NCI-H524 treated with DMSO at 0.1 percent for 48 hours (cell line): ENCODE measurements around the gene ZSWIM8.
"Not testable (repeated sequence)": the region's sequence is repeated elsewhere in the genome, so short reads cannot be mapped to it uniquely, and the experiment has no call there.

Source experiments
- DNase-seq: peaks from one replicate; lab custom pipeline; 2025; lab: John Stamatoyannopoulos, UW

The ZSWIM8 gene

GRCh38 chr10:73816917-73817729 is 31.7 kb downstream of the ZSWIM8 start:
- DNase-seq, result no peak

GRCh38 chr10:73817826-73818225 is 32.4 kb downstream of the ZSWIM8 start:
- no peak for DNase-seq

DNA sequence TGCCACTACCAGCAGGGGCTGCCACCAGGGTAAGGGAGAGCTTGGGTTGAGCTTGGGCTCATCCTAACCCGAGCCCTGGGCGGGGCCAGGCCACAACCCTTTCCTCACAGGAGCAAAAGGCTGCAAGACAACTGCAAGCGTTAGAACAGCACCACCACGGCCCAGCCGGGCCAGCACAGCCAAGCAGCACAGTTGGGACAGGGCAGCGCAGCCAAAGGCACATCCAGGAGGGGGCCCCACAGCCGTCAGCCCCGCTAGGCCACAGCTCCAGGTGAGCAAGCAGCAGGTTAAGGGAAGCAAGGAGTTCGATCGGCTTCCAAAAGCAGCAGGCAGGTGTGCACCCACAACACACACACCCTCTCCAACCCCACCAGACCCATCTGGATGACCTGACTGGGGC is 33.0 kb downstream of the ZSWIM8 start:
- DNase-seq, result no peak

DNA sequence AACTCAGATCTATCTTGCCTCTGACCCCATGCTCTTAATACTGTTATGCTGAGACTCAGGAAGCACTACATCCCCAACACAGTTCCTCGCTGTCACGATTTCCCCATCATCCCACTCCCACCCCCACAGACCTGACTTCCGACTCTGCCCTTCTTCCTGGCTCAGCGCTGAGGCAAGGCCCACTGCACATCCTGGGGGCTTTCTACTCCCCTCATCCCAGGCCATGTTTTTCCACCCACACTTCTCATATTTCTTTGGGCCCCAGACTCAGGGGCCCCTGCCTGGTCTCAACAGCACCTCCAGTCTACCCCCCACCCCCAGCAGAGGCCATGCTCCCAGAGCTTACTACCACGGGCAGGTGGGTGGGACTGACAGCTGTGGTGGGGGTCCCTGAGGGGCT is 33.7 kb downstream of the ZSWIM8 start:
- no peak for DNase-seq

- DNase-seq, result no peak
Observed at GRCh38 chr10:73819513-73820093, 34.2 kb downstream of the ZSWIM8 start.

DNA sequence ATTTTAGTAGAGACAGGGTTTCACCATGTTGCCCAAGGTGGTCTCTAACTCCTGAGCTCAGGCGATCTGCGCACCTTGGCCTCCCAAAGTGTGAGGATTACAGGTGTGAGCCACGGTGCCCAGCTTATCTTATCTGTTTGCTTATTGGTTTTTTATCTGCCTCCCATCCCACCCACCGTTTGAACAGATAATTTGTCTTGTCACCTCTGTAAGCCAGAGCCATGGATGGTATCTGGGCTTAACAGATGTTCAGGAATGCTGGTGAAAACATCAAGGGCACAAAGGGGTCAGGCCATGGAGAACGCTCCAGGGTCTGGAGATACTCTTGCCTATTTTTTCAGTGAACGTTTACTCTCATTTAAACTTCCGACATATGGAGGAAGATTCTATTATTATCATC is 38.0 kb downstream of the ZSWIM8 start:
- DNase-seq, result no peak

- no peak for DNase-seq
Observed at GRCh38 chr10:73824146-73824725, 38.8 kb downstream of the ZSWIM8 start.

DNA sequence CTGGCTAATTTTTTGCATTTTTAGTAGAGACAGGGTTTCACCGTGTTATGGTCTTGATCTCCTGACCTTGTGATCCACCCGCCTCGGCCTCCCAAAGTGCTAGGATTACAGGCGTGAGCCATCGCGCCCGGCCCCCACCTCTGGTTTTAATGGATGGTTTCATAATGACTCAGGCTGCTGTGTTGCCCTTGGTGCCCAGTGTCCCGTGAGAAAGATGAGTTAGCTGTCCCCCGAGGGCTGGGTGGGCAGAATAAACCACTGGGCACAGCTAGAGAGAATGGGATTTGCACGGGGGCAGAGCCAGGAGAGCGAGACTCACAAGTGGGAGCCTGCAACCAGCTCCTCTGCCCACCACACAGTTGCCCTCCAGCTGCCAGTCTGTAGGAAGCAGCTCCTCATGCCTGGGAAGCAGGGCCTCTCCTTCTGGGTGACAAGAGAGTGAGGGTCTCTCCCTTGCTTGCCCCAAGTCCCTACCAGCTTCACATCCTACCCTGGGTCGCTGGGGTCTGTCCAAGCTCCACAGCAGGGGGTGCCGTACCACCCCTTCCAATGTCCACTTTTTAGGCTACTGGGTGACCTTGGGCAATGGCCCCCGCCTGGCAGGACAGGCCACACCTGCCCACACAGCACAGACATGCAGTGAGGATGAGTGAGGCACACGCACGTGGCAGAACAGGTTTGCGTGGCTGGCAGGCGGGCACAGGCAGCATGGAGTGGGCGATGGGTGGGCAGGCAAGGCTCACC is 42.1 kb downstream of the ZSWIM8 start:
- no peak for DNase-seq

DNA sequence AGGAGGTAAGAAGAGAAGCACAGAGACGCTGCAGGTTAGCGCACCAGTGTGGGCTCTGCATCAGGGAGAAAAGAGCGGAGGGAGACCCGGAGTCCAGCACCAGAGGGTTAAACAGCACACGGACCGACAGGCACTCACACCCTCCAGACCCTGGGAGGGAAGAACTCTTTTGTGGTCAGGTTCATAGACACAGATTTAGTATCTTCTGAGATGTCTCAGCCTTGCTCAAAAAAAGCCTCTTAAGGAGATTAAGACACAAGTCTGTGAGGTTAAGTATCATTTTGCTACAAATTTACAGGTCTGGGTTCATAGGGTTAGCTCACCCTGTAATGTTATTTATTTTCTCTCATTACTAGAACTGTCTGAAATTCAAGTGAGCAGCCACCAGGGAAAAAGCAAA is 42.8 kb downstream of the ZSWIM8 start:
- no peak for DNase-seq

DNA sequence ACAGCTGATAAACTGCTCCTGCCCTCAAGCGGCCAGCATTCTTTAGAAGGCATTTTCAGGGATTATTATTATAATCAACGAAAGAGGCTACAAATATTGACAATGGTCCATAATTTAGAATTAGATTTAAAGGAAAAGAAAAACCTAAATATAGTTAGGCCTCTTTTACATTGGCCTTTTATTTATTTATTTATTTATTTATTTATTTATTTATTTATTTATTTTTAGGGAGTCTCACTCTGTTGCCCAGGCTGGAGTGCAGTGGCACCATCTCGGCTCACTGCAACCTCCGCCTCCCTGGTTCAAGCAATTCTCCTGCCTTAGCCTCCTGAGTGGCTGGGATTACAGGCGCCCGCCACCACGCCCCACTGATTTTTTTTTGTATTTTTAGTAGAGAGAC is 43.7 kb downstream of the ZSWIM8 start:
- not testable (repeated sequence) for DNase-seq

DNA sequence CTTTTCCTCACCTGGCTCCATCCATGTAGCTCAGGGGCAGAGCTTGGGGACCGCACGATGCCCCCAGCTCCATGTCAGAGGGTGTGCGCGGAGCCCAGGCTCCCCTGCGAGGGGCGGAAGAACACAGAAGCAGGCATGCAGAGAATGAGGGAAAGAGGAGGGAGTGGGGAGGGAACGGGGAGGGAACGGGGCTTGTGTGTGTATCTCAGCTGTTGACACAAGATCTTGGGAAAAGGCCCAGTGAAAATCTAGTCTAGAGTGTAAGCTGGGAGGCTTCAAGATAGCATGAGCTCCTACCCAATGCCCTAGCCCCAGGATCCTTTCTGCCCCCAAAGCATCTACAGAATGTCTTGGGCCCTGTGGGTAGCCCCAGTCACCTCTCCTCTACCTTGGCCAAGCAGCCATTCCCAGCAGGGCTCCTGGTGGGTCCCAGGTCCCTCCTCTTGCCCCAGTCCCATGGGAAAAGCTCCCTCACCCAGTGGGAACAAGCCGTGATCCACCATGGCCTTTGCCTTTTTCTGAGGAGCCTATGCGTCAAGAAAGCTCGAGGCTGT is 51.1 kb downstream of the ZSWIM8 start:
- DNase-seq, result no peak

DNA sequence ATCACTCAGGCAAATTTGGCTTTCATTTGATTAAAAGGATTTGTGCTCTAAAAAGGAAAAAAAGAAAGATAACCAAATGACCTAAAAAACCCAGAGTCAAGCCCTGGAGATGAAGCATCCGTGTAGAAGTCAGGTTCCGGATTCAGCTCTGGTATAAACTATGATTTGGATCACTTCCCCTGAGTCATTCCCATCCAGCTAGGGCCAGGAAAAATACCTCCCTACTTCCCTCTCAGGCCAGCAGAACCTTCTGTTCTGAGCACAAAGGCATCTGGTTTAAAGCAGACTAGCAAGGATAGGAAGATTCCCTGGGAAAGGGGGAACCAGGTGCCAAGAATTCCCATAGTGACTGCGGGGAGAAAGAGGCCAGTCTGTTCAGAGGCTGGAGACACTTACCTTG is 51.7 kb downstream of the ZSWIM8 start:
- no peak for DNase-seq

- DNase-seq, result no peak
Observed at GRCh38 chr10:73838008-73838567, 52.7 kb downstream of the ZSWIM8 start.

- DNase-seq, result no peak
Observed at GRCh38 chr10:73838827-73839226, 53.4 kb downstream of the ZSWIM8 start.

DNA sequence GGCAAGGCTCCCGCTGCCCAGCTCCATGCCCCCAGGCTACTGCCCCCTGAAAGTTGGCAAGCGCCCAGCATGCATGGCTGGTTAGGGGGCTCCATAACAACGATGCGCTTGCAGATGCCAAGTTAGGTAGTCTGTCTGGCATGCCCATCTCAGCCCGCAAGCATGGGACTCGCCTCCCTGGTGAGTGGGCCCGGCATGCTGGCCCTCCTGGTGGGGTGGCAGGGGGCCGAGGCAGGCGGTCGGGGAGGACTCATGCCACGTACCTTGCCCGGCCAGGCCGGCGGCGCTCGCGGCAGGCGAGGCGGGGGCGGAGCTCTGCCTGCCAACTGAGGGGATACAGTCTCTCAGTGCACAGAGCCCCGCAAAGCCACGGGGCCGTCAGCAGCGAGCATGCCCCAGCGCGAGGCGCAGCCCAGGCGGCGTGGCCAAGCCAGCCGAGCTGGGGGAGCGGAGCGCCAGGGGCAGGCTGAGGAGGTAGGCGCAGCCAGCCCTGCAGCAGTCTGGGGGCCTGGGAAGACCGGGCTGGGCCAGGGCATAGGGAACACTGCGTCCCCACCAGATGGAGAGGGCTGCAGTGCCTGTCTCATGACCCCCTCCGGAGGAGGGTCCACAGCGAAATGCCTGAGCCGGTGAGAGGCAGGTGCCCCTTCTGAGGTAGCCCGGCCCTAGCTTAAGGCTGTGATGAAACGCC is 54.0 kb downstream of the ZSWIM8 start:
- DNase-seq, result no peak

DNA sequence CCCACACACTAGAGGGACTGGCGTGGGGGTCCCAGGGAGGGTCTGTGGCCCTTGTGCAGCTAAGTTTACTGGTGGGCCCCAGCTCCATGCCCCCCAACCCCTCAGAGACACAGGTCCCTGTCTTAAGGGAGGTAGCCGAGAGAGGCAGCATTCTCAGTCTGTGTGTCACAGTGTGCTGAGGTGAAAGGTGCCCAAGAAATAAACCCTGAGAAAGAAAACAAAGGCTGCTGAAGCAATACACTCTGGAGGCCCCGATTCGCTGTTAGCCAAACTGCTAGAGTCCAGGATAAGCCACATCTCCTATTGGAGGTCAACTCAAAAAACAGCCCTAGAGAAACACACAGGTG is 54.6 kb downstream of the ZSWIM8 start:
- no peak for DNase-seq

- no peak for DNase-seq
Observed at GRCh38 chr10:73840403-73841060, 55.1 kb downstream of the ZSWIM8 start.

DNA sequence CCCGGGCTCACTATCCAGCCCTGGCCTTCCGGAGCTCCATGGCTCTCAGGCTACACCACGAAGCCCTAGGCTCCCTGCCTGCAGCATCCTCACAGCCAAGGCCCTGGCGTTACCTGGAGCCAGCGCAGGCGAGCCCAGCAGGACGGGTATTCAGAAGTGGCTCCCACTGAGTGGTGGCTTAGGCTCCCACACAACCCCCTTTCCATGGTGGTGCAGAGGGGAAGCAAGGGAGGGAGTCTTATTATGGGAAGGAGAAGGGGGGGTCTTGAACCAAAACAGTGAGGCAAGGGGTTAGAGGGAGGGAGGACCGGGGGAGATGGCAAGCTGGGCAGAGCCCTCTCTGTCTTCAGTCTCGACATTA is 55.6 kb downstream of the ZSWIM8 start:
- no peak for DNase-seq

GRCh38 chr10:73841526-73842285 is 56.3 kb downstream of the ZSWIM8 start:
- no peak for DNase-seq

DNA sequence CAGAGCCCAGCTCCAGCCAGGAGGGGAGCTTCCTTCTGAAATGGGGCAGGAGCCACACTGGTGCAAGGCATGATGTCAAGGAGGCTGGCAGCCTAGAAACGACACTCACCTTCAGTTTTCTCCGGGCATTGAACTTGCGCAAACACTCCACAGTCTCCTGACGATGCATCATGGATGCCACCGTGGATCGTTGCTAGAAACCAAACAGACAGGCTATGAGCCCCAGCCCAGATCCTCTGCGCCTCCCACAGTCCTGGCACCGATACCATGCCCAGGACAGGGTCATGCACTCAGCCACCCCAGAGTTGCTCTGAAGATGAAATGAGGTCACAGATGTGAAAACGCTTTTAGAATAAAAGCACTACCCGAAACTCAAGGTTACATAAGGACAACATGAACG is 56.9 kb downstream of the ZSWIM8 start:
- DNase-seq, result no peak
